HCT116 (cell line): ENCODE results near the gene SEMA6A.

Experiments
- CBX3 ChIP-seq: IDR thresholded peaks from 2 replicates; pipeline ENCODE4 v1.6.1; 2012; ENCODE audit warnings: low read depth
- EZH2 ChIP-seq: fragments of 200-600 bp; sonication (generic); IDR thresholded peaks from 2 replicates; pipeline ENCODE4 v1.6.1; 2017; ENCODE audit warnings: antibody characterized with exemption, mixed run types
- EZH2phosphoT487 ChIP-seq: fragments of 200-600 bp; IDR thresholded peaks from 2 replicates; pipeline ENCODE4 v1.6.1; 2018; ENCODE audit warnings: antibody characterized with exemption, borderline replicate concordance
- POLR2A ChIP-seq: IDR thresholded peaks from 2 replicates; pipeline ENCODE4 v1.7.0; 2011; ENCODE audit warnings: borderline replicate concordance; ENCODE audit not compliant: insufficient read depth, insufficient read length; ENCODE audit errors: extremely low read depth
- POLR2AphosphoS5 ChIP-seq: IDR thresholded peaks from 2 replicates; pipeline ENCODE4 v1.6.1; 2011; ENCODE audit warnings: mild to moderate bottlenecking, low read depth, low read length, moderate library complexity
- RAD21 ChIP-seq: IDR thresholded peaks from 2 replicates; pipeline ENCODE4 v1.6.1; 2012; ENCODE audit warnings: low read depth, mild to moderate bottlenecking
- SIN3A ChIP-seq: IDR thresholded peaks from 2 replicates; pipeline ENCODE4 v1.6.1; 2012; ENCODE audit warnings: low read depth
- SP1 ChIP-seq: IDR thresholded peaks from 2 replicates; pipeline ENCODE4 v1.6.1; 2012; ENCODE audit warnings: low read depth
- SRF ChIP-seq: IDR thresholded peaks from 2 replicates; pipeline ENCODE4 v1.6.1; 2012; ENCODE audit warnings: low read depth
- YY1 ChIP-seq: IDR thresholded peaks from 2 replicates; pipeline ENCODE4 v1.6.1; 2011; ENCODE audit warnings: low read length, low read depth, moderate library complexity, mild to moderate bottlenecking; ENCODE audit not compliant: insufficient replicate concordance; ENCODE audit errors: extremely low read depth
- TF ChIP-seq, protein P1 (sequence below): IDR thresholded peaks from 2 replicates; pipeline ENCODE4 v1.6.1; 2011; ENCODE audit warnings: mild to moderate bottlenecking, low read length, moderate library complexity; ENCODE audit not compliant: insufficient replicate concordance; ENCODE audit errors: extremely low read depth
- TF ChIP-seq, protein P2 (sequence below), 3 experiments: fragments of 200-600 bp in 1 of 3; sonication (generic) in 1 of 3; IDR thresholded peaks in 2 of 3; conservative IDR thresholded peaks in 1 of 3; 2 replicates each; pipeline ENCODE4 v1.5.1; 2012 to 2017; ENCODE audit warnings: low read depth in 2 of 3, low read length in 2 of 3, antibody characterized with exemption in 1 of 3, borderline replicate concordance in 1 of 3, control low read depth in 1 of 3, mild to moderate bottlenecking in 1 of 3, mixed read lengths in 1 of 3, mixed run types in 1 of 3, moderate library complexity in 1 of 3; ENCODE audit not compliant: insufficient read depth in 1 of 3
- TF ChIP-seq, protein P3 (sequence below): IDR thresholded peaks from 2 replicates; pipeline ENCODE4 v1.6.1; 2012
- TF ChIP-seq, protein P4 (sequence below): IDR thresholded peaks from 2 replicates; pipeline ENCODE4 v1.6.1; 2012; ENCODE audit warnings: low read depth

DNA sequence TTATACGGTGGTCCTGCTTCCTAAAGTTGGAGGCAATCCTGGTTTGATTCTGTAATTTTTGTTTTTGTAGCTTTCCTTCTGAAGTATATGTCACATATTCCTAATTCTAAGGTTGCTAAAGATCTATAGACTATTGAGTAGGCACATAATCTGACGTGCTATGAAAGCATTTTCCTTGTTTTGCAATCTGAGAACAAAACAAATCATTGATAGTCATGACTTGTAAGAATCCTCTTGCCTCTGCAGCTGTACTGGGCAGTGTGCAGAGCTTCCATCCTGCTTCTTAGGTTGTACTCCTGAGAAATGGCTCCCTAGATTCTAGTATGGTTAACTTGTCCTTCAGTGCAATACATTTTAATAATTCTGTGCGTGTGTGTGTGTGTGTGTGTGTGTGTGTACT lies 35.4 kb downstream of the SEMA6A start:
- TF ChIP-seq POLR2A: no peak
- TF ChIP-seq EZH2phosphoT487: no peak
- TF ChIP-seq YY1: no peak
- TF ChIP-seq, protein P1, sequence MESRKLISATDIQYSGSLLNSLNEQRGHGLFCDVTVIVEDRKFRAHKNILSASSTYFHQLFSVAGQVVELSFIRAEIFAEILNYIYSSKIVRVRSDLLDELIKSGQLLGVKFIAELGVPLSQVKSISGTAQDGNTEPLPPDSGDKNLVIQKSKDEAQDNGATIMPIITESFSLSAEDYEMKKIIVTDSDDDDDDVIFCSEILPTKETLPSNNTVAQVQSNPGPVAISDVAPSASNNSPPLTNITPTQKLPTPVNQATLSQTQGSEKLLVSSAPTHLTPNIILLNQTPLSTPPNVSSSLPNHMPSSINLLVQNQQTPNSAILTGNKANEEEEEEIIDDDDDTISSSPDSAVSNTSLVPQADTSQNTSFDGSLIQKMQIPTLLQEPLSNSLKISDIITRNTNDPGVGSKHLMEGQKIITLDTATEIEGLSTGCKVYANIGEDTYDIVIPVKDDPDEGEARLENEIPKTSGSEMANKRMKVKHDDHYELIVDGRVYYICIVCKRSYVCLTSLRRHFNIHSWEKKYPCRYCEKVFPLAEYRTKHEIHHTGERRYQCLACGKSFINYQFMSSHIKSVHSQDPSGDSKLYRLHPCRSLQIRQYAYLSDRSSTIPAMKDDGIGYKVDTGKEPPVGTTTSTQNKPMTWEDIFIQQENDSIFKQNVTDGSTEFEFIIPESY: no peak
- TF ChIP-seq, protein P2, sequence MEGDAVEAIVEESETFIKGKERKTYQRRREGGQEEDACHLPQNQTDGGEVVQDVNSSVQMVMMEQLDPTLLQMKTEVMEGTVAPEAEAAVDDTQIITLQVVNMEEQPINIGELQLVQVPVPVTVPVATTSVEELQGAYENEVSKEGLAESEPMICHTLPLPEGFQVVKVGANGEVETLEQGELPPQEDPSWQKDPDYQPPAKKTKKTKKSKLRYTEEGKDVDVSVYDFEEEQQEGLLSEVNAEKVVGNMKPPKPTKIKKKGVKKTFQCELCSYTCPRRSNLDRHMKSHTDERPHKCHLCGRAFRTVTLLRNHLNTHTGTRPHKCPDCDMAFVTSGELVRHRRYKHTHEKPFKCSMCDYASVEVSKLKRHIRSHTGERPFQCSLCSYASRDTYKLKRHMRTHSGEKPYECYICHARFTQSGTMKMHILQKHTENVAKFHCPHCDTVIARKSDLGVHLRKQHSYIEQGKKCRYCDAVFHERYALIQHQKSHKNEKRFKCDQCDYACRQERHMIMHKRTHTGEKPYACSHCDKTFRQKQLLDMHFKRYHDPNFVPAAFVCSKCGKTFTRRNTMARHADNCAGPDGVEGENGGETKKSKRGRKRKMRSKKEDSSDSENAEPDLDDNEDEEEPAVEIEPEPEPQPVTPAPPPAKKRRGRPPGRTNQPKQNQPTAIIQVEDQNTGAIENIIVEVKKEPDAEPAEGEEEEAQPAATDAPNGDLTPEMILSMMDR (IDR thresholded peaks at IDR 0.05 in 2 of 3, conservative IDR thresholded peaks at IDR 0.05 in 1 of 3; ENCODE audit: borderline replicate concordance in 1 of 3, insufficient read depth in 1 of 3, low read depth in 2 of 3, low read length in 2 of 3): no peak
- no peak for TF ChIP-seq CBX3
- no peak for TF ChIP-seq RAD21
- no peak for TF ChIP-seq SRF
- no peak for TF ChIP-seq EZH2
- TF ChIP-seq SP1: no peak
- TF ChIP-seq, protein P3, sequence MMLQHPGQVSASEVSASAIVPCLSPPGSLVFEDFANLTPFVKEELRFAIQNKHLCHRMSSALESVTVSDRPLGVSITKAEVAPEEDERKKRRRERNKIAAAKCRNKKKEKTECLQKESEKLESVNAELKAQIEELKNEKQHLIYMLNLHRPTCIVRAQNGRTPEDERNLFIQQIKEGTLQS: no peak
- no peak for TF ChIP-seq POLR2AphosphoS5
- TF ChIP-seq, protein P4, sequence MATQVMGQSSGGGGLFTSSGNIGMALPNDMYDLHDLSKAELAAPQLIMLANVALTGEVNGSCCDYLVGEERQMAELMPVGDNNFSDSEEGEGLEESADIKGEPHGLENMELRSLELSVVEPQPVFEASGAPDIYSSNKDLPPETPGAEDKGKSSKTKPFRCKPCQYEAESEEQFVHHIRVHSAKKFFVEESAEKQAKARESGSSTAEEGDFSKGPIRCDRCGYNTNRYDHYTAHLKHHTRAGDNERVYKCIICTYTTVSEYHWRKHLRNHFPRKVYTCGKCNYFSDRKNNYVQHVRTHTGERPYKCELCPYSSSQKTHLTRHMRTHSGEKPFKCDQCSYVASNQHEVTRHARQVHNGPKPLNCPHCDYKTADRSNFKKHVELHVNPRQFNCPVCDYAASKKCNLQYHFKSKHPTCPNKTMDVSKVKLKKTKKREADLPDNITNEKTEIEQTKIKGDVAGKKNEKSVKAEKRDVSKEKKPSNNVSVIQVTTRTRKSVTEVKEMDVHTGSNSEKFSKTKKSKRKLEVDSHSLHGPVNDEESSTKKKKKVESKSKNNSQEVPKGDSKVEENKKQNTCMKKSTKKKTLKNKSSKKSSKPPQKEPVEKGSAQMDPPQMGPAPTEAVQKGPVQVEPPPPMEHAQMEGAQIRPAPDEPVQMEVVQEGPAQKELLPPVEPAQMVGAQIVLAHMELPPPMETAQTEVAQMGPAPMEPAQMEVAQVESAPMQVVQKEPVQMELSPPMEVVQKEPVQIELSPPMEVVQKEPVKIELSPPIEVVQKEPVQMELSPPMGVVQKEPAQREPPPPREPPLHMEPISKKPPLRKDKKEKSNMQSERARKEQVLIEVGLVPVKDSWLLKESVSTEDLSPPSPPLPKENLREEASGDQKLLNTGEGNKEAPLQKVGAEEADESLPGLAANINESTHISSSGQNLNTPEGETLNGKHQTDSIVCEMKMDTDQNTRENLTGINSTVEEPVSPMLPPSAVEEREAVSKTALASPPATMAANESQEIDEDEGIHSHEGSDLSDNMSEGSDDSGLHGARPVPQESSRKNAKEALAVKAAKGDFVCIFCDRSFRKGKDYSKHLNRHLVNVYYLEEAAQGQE: no peak
- TF ChIP-seq SIN3A: no peak
